GM12878 (cell line): Measurements from ENCODE around the gene MAD2L1BP.

Experiments
- CHD1 ChIP-seq: IDR thresholded peaks from 2 replicates; pipeline ENCODE4 v1.6.1; 2012; ENCODE audit warnings: low read depth, low read length, improper control_type of control experiment
- FOS ChIP-seq: IDR thresholded peaks from 3 replicates; pipeline ENCODE4 v1.6.1; 2011; ENCODE audit warnings: borderline replicate concordance; ENCODE audit not compliant: insufficient read length; ENCODE audit errors: extremely low read depth
- ZNF622 ChIP-seq: fragments of 450-650 bp; IDR thresholded peaks from 2 replicates; pipeline ENCODE4 v1.6.1; 2017; ENCODE audit warnings: mild to moderate bottlenecking, inconsistent platforms
- TF ChIP-seq, protein P1 (sequence below), 3 experiments: IDR thresholded peaks in 2 of 3; conservative IDR thresholded peaks in 1 of 3; 2 replicates each; pipeline ENCODE4 v1.5.1; 2011; ENCODE audit warnings: low read depth in 3 of 3, low read length in 3 of 3, mild to moderate bottlenecking in 3 of 3, control low read depth in 2 of 3, moderate library complexity in 2 of 3, inconsistent platforms in 1 of 3, mixed read lengths in 1 of 3; ENCODE audit not compliant: control insufficient read depth in 2 of 3, insufficient read depth in 1 of 3; ENCODE audit errors: extremely low read depth in 1 of 3

GRCh38 chr6:43606019-43606418, 29.6 kb upstream of the MAD2L1BP start:
- TF ChIP-seq, protein P1, sequence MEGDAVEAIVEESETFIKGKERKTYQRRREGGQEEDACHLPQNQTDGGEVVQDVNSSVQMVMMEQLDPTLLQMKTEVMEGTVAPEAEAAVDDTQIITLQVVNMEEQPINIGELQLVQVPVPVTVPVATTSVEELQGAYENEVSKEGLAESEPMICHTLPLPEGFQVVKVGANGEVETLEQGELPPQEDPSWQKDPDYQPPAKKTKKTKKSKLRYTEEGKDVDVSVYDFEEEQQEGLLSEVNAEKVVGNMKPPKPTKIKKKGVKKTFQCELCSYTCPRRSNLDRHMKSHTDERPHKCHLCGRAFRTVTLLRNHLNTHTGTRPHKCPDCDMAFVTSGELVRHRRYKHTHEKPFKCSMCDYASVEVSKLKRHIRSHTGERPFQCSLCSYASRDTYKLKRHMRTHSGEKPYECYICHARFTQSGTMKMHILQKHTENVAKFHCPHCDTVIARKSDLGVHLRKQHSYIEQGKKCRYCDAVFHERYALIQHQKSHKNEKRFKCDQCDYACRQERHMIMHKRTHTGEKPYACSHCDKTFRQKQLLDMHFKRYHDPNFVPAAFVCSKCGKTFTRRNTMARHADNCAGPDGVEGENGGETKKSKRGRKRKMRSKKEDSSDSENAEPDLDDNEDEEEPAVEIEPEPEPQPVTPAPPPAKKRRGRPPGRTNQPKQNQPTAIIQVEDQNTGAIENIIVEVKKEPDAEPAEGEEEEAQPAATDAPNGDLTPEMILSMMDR (IDR thresholded peaks at IDR 0.05 in 2 of 3, conservative IDR thresholded peaks at IDR 0.05 in 1 of 3; ENCODE audit: control insufficient read depth in 2 of 3, extremely low read depth in 1 of 3, insufficient read depth in 1 of 3, low read depth in 3 of 3, low read length in 3 of 3), result no peak
- TF ChIP-seq FOS, result no peak
- no peak for TF ChIP-seq CHD1
- no peak for TF ChIP-seq ZNF622
